GM18505 (cell line): ENCODE measurements around the gene ARL3.

Experiments
- ATAC-seq: cut with Tn5 transposase; IDR thresholded peaks from one replicate; pipeline ENCODE4 v1.9.1; 2021; ENCODE audit not compliant: unreplicated experiment
- POLR2A ChIP-seq: IDR thresholded peaks from 4 replicates; pipeline ENCODE4 v1.6.1; 2011; ENCODE audit warnings: borderline replicate concordance; ENCODE audit not compliant: insufficient read depth, insufficient read length; ENCODE audit errors: extremely low read depth

The ARL3 gene

GRCh38 chr10:102631525-102632393 is 82.4 kb downstream of the ARL3 start:
- no peak for ATAC-seq
- no peak for TF ChIP-seq POLR2A

DNA sequence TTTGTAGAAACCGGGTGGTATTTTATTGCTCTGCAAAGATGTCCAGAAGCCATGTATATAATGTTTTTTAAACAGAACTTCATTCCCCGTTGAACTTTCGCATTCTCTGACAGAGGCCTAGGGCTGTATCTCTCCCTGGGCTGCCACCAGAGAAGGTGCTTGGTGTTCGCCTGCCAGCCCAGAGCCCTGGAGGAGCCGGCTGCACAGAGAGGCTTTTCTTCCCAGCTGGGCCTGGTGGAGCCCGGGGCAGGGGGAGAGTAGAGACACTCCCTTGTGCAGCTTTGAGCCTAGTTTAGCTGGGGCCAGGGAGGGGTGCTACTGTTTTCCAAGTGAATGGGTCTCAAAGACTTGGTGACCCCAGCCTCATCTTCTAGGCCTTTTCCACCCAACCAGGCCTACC is 83.5 kb downstream of the ARL3 start:
- no peak for TF ChIP-seq POLR2A
- no peak for ATAC-seq

DNA sequence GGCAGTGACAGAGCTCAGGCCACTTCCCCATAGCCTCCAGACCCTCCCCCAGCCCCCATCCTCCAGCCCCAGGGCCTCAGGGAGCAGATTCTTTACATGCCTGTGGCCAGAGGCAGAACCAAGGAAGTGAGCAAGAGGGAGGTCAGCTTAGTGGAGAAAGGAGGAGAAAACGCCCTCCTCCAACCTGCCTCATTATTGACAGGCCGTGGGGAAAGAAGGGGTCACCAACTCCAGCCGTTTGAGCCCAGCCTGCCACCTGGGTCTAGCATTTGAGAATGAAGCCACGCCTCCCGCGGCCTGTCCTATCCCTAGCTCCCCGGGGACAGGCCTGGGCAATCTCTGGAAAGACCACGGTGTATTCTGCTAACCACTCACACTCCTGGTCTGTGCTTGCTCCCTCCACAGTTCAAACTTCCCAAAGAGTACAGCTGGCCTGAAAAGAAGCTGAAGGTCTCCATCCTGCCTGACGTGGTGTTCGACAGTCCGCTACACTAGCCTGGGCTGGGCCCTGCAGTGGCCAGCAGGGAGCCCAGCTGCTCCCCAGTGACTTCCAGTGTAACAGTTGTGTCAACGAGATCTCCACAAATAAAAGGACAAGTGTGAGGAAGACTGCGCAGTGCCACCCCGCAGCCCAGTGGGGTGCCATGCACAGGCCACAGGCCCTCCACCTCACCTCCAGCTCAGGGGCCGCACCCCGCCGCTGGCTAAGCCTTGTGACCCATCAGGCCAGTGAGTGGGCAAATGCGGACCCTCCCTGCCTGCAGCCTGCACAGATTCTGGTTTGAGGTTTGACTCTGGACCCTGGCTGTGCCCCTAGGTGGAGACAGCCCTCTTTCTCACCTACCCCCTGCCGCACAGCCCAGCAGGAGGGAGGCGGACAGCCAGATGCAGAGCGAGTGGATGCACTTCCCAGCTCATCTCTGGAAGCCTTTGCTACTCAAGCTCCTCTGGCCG is 84.3 kb downstream of the ARL3 start:
- no peak for ATAC-seq
- TF ChIP-seq POLR2A: no peak

- no peak for ATAC-seq
- TF ChIP-seq POLR2A: no peak
Observed at GRCh38 chr10:102628451-102628911, 85.7 kb downstream of the ARL3 start.

DNA sequence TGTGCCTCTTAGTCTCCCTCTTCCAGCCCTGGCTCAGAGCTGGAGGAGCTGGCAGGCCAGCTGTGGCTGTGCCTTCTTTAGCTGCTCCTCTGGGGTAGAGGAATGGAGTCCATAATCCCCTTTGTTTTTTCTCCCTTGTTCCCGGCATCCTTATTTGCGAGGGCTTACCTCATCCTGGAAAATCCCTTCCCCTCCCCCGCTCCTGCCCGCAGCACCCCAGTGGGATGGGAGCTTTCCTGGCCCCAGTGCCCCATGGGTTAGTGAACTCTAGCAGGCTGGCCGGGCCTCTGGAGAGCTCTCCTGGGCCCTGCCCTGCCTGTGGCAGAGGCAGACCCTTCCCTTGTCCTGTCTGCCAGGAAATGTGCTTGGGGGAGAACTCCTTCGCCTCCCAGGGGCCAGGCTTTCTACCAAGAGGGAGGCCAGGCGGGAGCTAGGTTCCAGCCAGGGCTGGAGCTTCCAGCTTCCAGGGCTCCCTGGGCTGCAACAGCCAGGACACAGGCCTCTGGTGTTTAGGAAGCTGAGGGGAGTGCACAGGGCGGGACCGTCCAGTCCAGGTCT is 86.4 kb downstream of the ARL3 start:
- TF ChIP-seq POLR2A: no peak
- ATAC-seq: no peak

- TF ChIP-seq POLR2A: no peak
- ATAC-seq: no peak
Observed at GRCh38 chr10:102627291-102627735, 86.9 kb downstream of the ARL3 start.

DNA sequence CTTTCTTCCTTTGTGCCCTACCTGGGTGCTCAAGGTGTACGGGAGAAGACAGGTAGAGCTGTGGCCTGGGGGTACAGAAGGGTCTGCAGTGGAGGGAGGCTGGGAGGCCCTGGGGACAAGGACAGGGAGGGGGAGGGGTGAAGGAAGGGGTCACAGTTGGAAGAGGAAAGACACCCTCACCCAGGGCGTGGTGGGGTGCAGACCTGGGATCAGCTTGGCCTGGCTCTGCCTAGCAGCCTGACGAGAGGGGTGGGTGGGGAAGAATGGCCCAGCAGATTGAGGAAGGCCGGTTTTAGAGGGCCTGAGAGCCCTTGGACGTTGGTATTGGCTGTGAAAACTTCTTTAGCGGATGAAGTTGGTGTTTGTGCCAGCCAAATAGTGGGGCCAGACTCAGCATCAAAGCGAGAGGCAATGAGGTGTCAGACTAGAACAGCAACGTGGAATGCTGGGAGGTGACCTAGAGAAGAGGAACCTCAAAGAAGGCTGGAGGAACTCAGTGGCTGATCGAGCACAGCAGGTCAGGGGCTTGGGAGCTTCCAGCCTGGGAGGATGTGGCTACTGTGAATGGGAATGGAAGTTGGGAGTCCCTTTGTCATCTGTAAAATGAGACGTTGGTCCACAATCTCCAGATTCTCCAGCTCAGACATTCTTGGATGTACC is 88.0 kb downstream of the ARL3 start:
- TF ChIP-seq POLR2A: no peak
- no peak for ATAC-seq

DNA sequence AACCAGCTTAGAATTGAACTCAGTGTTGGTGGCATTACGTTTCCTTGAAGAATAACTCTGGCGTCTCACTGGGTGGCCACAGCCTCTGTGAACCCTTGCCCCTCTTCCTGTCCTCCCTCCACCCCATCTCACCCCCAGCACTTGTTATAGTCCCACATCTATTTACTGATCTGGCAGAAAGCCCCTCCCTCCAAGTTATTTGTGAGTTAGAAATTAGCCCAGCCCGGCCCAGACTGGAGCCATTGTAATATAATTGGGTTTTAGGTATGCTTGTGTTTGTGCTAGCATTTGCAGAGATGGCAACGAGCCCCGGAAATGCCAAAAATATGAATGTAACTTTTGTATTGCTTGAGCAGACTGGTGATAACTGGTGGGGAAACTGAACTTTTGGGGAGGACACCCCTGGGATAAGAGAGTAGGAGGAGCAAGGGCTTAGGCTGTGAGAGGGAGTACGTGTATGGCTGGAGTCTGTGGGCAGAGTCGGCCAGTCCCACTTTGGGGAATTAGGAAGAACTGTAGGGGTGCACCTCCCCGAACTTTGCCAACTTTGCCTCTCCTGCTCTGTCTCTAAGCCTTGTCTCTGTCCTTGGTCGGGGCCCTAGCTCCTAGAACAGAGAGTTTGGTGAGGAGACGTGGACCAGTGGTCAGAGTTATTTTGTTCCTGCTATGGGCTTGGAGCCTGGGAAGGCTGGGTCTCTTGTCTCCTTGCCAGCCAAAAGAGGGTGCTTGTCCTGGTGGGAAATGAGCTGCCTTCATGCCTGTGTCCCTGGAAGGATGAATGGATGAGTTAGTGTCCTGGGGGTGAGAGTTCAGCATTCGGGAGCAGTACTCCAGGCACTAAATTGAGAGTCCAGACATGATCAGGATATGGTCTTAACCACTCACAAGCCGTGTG is 89.2 kb downstream of the ARL3 start:
- ATAC-seq: no peak
- TF ChIP-seq POLR2A: no peak

DNA sequence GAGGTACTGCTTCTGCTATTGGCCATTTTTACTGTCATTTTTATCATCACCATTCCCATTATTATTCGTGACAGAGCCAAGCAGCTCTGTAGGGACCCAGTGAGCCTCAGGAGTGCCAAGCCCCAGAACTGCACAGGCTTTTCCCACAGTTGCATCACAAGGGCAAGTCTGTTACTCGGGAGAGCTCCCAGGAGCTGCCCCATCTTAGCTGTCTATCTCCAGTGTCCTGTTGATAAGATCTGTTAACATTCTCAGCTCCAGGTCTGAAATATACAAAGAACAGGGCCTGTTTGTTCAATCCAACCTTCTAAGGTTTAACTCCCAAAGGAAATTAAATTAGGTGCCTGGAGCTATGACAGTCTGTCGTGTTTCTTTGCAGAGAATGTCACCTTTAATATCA is 90.1 kb downstream of the ARL3 start:
- ATAC-seq: no peak
- no peak for TF ChIP-seq POLR2A
